Vagina (tissue), 2 donors: Measurements from ENCODE around the gene ZBTB16.

Source experiments
- CTCF ChIP-seq, 3 experiments: fragments of 450-650 bp in 2 of 3; fragments of 200-600 bp in 1 of 3; sonication (generic) in 1 of 3; IDR thresholded peaks; one replicate each; pipeline ENCODE4 v1.5.1; 2017 to 2019; ENCODE audit warnings: antibody characterized with exemption in 3 of 3, mild to moderate bottlenecking in 2 of 3, moderate library complexity in 2 of 3
- POLR2A ChIP-seq, 2 donors: fragments of 450-650 bp; IDR thresholded peaks; one replicate each; pipeline ENCODE4 v1.6.1; 2017; ENCODE audit warnings: antibody characterized with exemption in 2 of 2, mild to moderate bottlenecking in 2 of 2, moderate library complexity in 2 of 2

- TF ChIP-seq POLR2A (IDR thresholded peaks at IDR 0.05) (no peak), CTCF (IDR thresholded peaks at IDR 0.05) (no peak)
Observed at GRCh38 chr11:114297806-114298709, 238.5 kb downstream of the ZBTB16 start.
